WTC11 (cell line): Measurements from ENCODE around the gene SCARB2. TPM values are rescaled to one million over a fixed set of nuclear protein-coding genes. Genes with fewer than 3 reads are reported as not detected.

ENCODE experiments used
- ATAC-seq: fragments of 200-7000 bp; cut with Tn5 transposase; 2 replicates; pipeline ENCODE4 v1.10.0; 2021; ENCODE audit warnings: mild to moderate bottlenecking, moderate library complexity
- CTCF ChIA-PET: fragments of 300-600 bp; sonication (Branson Sonifier 250); formaldehyde crosslinking; loops from one replicate; lab custom pipeline; 2021; ENCODE audit warnings: antibody characterized with exemption; lab: Charles Lee
- POLR2A ChIA-PET: fragments of 350-600 bp; sonication (Branson Sonifier 250); formaldehyde crosslinking; loops from one replicate; lab custom pipeline; 2021; ENCODE audit warnings: antibody characterized with exemption; lab: Charles Lee
- DNase-seq: peaks from one replicate; pipeline ENCODE4 v3.0.0; 2021; ENCODE audit warnings: low spot score
- H3K27ac Mint-ChIP-seq: 2 replicates; pipeline ENCODE4 v1.8.0; 2021; ENCODE audit warnings: mixed read lengths
- H3K27me3 Mint-ChIP-seq: 2 replicates; pipeline ENCODE4 v1.8.0; 2021; ENCODE audit warnings: low read depth, mild to moderate bottlenecking, moderate library complexity, mixed read lengths
- H3K36me3 Mint-ChIP-seq: 2 replicates; pipeline ENCODE4 v1.8.0; 2021; ENCODE audit warnings: mixed read lengths
- H3K4me1 Mint-ChIP-seq: 2 replicates; pipeline ENCODE4 v1.8.0; 2022; ENCODE audit warnings: mixed read lengths
- H3K4me3 Mint-ChIP-seq: 2 replicates; pipeline ENCODE4 v1.8.0; 2021; ENCODE audit warnings: mild to moderate bottlenecking, moderate library complexity, mixed read lengths
- H3K9me3 Mint-ChIP-seq: 2 replicates; pipeline ENCODE4 v1.8.0; 2021; ENCODE audit warnings: mixed read lengths
- EMX1 ChIP-seq: fragments of 250-450 bp; sonication (Bioruptor Pico); IDR thresholded peaks from 2 replicates; pipeline ENCODE4 v1.8.0; 2021; ENCODE audit warnings: mild to moderate bottlenecking
- GRHL2 ChIP-seq: fragments of 250-450 bp; sonication (Bioruptor Pico); IDR thresholded peaks from 2 replicates; pipeline ENCODE4 v1.8.0; 2022; ENCODE audit warnings: mild to moderate bottlenecking, moderate library complexity; ENCODE audit not compliant: insufficient replicate concordance, severe bottlenecking
- JUN ChIP-seq: sonication (generic); formaldehyde crosslinking; IDR thresholded peaks from 2 replicates; pipeline ENCODE4 v1.8.0; 2023; ENCODE audit warnings: mild to moderate bottlenecking, missing genetic modification reagents
- PREB ChIP-seq: sonication (generic); formaldehyde crosslinking; IDR thresholded peaks from 2 replicates; pipeline ENCODE4 v1.8.1; 2022; ENCODE audit warnings: mild to moderate bottlenecking, missing genetic modification reagents, moderate library complexity, borderline replicate concordance
- RELA ChIP-seq: sonication (generic); formaldehyde crosslinking; IDR thresholded peaks from 2 replicates; pipeline ENCODE4 v1.8.1; 2022; ENCODE audit warnings: missing genetic modification reagents, mild to moderate bottlenecking, borderline replicate concordance
- ZMAT4 ChIP-seq: fragments of 250-450 bp; sonication (Bioruptor Pico); IDR thresholded peaks from 2 replicates; pipeline ENCODE4 v1.9.0; 2021; ENCODE audit warnings: mild to moderate bottlenecking
- ZNF138 ChIP-seq: sonication (generic); formaldehyde crosslinking; conservative IDR thresholded peaks from 2 replicates; pipeline ENCODE4 v1.8.1; 2022; ENCODE audit warnings: mild to moderate bottlenecking, moderate library complexity, missing genetic modification reagents
- ZNF425 ChIP-seq: fragments of 250-450 bp; sonication (Bioruptor Pico); conservative IDR thresholded peaks from 2 replicates; pipeline ENCODE4 v1.9.0; 2021; ENCODE audit warnings: mild to moderate bottlenecking
- ZSCAN18 ChIP-seq: fragments of 250-450 bp; sonication (Bioruptor Pico); IDR thresholded peaks from 2 replicates; pipeline ENCODE4 v2.1.2; 2022; ENCODE audit warnings: mild to moderate bottlenecking, moderate library complexity
- total RNA-seq: library from RNA; stranded (reverse); gene quantifications from 3 replicates; pipeline ENCODE4 v1.2.3, GENCODE V29; 2021
- TF ChIP-seq, protein P1 (sequence below): sonication (generic); formaldehyde crosslinking; IDR thresholded peaks from 2 replicates; pipeline ENCODE4 v1.8.1; 2023; ENCODE audit warnings: mild to moderate bottlenecking, missing genetic modification reagents, borderline replicate concordance
- TF ChIP-seq, protein P2 (sequence below): sonication (generic); formaldehyde crosslinking; IDR thresholded peaks from 2 replicates; pipeline ENCODE4 v1.8.0; 2023; ENCODE audit warnings: missing genetic modification reagents, mild to moderate bottlenecking, borderline replicate concordance
- TF ChIP-seq, protein P3 (sequence below): sonication (generic); formaldehyde crosslinking; IDR thresholded peaks from 2 replicates; pipeline ENCODE4 v1.8.0; 2022; ENCODE audit warnings: mild to moderate bottlenecking, missing genetic modification reagents
- TF ChIP-seq, protein P4 (sequence below): sonication (generic); formaldehyde crosslinking; IDR thresholded peaks from 2 replicates; pipeline ENCODE4 v1.8.0; 2023; ENCODE audit warnings: mild to moderate bottlenecking, missing genetic modification reagents

The SCARB2 gene
- total RNA-seq, 1 experiment from 2014 or later = 38.0 TPM

- TF ChIP-seq ZNF425 (CRISPR knock-in tag) = no peak
- TF ChIP-seq, protein P1, sequence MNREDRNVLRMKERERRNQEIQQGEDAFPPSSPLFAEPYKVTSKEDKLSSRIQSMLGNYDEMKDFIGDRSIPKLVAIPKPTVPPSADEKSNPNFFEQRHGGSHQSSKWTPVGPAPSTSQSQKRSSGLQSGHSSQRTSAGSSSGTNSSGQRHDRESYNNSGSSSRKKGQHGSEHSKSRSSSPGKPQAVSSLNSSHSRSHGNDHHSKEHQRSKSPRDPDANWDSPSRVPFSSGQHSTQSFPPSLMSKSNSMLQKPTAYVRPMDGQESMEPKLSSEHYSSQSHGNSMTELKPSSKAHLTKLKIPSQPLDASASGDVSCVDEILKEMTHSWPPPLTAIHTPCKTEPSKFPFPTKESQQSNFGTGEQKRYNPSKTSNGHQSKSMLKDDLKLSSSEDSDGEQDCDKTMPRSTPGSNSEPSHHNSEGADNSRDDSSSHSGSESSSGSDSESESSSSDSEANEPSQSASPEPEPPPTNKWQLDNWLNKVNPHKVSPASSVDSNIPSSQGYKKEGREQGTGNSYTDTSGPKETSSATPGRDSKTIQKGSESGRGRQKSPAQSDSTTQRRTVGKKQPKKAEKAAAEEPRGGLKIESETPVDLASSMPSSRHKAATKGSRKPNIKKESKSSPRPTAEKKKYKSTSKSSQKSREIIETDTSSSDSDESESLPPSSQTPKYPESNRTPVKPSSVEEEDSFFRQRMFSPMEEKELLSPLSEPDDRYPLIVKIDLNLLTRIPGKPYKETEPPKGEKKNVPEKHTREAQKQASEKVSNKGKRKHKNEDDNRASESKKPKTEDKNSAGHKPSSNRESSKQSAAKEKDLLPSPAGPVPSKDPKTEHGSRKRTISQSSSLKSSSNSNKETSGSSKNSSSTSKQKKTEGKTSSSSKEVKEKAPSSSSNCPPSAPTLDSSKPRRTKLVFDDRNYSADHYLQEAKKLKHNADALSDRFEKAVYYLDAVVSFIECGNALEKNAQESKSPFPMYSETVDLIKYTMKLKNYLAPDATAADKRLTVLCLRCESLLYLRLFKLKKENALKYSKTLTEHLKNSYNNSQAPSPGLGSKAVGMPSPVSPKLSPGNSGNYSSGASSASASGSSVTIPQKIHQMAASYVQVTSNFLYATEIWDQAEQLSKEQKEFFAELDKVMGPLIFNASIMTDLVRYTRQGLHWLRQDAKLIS = no peak
These were observed 72.4 kb downstream of the SCARB2 start (continued) for GRCh38 chr4:76141241-76141640.

GRCh38 chr4:76127754-76128153, 85.9 kb downstream of the SCARB2 start:
- Mint-ChIP-seq H3K4me3 (no peak overlapping the region), H3K9me3 (peaks cover 4% of the 10 kb centered on the region; the same call in 1 of the 2 replicates), H3K4me1 (no peaks in the 10 kb centered on the region), H3K27ac (no peak overlapping the region), H3K27me3 (no peaks in the 10 kb centered on the region), H3K36me3 (peaks cover 70% of the 10 kb centered on the region)
- no peak for DNase-seq
- ATAC-seq = no peak
- ChIA-PET POLR2A (no interaction called here), CTCF (no interaction called here)
- no peak for TF ChIP-seq ZSCAN18 (CRISPR knock-in tag)
- TF ChIP-seq, protein P2, sequence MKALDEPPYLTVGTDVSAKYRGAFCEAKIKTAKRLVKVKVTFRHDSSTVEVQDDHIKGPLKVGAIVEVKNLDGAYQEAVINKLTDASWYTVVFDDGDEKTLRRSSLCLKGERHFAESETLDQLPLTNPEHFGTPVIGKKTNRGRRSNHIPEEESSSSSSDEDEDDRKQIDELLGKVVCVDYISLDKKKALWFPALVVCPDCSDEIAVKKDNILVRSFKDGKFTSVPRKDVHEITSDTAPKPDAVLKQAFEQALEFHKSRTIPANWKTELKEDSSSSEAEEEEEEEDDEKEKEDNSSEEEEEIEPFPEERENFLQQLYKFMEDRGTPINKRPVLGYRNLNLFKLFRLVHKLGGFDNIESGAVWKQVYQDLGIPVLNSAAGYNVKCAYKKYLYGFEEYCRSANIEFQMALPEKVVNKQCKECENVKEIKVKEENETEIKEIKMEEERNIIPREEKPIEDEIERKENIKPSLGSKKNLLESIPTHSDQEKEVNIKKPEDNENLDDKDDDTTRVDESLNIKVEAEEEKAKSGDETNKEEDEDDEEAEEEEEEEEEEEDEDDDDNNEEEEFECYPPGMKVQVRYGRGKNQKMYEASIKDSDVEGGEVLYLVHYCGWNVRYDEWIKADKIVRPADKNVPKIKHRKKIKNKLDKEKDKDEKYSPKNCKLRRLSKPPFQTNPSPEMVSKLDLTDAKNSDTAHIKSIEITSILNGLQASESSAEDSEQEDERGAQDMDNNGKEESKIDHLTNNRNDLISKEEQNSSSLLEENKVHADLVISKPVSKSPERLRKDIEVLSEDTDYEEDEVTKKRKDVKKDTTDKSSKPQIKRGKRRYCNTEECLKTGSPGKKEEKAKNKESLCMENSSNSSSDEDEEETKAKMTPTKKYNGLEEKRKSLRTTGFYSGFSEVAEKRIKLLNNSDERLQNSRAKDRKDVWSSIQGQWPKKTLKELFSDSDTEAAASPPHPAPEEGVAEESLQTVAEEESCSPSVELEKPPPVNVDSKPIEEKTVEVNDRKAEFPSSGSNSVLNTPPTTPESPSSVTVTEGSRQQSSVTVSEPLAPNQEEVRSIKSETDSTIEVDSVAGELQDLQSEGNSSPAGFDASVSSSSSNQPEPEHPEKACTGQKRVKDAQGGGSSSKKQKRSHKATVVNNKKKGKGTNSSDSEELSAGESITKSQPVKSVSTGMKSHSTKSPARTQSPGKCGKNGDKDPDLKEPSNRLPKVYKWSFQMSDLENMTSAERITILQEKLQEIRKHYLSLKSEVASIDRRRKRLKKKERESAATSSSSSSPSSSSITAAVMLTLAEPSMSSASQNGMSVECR = no peak
- TF ChIP-seq, protein P1 = no peak
- TF ChIP-seq PREB (CRISPR knock-in tag) = no peak
- TF ChIP-seq EMX1 = no peak
- TF ChIP-seq, protein P3, sequence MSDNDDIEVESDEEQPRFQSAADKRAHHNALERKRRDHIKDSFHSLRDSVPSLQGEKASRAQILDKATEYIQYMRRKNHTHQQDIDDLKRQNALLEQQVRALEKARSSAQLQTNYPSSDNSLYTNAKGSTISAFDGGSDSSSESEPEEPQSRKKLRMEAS = no peak
- TF ChIP-seq, protein P4, sequence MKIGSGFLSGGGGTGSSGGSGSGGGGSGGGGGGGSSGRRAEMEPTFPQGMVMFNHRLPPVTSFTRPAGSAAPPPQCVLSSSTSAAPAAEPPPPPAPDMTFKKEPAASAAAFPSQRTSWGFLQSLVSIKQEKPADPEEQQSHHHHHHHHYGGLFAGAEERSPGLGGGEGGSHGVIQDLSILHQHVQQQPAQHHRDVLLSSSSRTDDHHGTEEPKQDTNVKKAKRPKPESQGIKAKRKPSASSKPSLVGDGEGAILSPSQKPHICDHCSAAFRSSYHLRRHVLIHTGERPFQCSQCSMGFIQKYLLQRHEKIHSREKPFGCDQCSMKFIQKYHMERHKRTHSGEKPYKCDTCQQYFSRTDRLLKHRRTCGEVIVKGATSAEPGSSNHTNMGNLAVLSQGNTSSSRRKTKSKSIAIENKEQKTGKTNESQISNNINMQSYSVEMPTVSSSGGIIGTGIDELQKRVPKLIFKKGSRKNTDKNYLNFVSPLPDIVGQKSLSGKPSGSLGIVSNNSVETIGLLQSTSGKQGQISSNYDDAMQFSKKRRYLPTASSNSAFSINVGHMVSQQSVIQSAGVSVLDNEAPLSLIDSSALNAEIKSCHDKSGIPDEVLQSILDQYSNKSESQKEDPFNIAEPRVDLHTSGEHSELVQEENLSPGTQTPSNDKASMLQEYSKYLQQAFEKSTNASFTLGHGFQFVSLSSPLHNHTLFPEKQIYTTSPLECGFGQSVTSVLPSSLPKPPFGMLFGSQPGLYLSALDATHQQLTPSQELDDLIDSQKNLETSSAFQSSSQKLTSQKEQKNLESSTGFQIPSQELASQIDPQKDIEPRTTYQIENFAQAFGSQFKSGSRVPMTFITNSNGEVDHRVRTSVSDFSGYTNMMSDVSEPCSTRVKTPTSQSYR (CRISPR knock-in tag) = no peak
- TF ChIP-seq ZMAT4 (CRISPR knock-in tag) = no peak
- no peak for TF ChIP-seq JUN (CRISPR knock-in tag)
- no peak for TF ChIP-seq ZNF138 (CRISPR knock-in tag)
- no peak for TF ChIP-seq RELA (CRISPR knock-in tag)
- TF ChIP-seq GRHL2 = no peak
